Jurkat, Clone E6-1 (cell line): ENCODE data around the gene DDX10.

Experiments
- DNase-seq: peaks from one replicate; pipeline ENCODE4 v3.0.0-alpha.2; 2011; ENCODE audit warnings: low read depth, low spot score
- H3K4me3 ChIP-seq: 2 replicates; pipeline ENCODE4 v1.5.1; 2011; ENCODE audit warnings: mild to moderate bottlenecking, low read length, control low read depth, moderate library complexity

The DDX10 gene

DNA sequence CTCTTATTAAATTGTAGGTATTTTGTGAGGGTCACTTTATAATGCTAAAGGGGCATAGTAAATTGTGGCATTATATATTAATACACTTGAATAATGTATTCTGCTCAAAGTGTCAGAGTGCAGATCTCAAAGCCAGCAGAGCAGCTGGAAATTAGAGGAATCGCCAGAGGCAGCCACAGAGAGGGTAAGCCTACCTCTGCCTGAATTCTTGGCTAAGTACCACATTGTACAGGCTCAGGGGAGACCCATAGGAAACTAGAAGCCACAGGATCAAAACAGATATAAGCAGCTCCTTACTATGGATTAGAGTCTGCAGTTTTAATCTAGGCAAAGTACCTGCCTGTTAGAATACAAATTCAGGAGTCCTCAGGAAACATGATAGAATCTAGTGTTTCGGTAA lies 249.3 kb downstream of the DDX10 start:
- DNase-seq, result no peak
- H3K4me3 ChIP-seq, result no peak overlapping the region

DNA sequence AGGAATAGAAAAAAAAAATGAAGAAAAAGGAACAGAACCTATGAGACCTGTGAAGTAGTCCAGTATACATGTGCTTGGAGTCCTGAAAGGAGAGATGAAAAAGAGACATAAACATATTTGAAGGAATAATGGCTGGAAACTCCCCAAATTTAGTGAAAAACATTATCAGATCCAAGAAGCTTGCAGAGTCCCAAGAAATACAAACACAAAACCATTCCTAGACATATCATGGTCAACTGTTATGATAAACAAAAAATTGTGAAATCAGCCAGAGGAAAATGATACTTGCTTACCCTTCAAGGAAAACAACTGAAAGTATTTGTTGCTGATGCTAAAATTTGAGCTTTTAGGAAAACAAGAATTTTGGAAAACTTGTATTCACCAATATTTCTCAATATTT lies 250.1 kb downstream of the DDX10 start:
- DNase-seq, result no peak
- H3K4me3 ChIP-seq, result no peak overlapping the region

DNA sequence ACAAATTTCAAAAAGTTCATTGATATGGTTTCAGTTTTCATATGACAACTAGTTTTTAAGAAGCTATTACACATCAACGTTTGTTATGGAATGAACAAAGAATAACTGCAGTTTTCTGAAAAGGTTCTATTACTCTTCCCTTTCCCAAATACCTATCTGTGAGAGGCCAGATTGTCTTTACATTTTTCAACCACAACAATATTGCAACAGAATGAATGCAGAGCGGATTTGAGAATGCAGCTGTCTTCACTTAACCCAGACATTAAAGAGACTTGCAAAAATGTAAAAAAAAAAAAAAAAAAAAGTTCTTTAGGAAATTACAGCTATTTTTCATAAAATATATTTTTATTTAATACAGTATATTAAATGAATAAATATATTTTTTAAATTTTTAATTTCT lies 250.8 kb downstream of the DDX10 start:
- no peak overlapping the region for H3K4me3 ChIP-seq
- no peak for DNase-seq

DNA sequence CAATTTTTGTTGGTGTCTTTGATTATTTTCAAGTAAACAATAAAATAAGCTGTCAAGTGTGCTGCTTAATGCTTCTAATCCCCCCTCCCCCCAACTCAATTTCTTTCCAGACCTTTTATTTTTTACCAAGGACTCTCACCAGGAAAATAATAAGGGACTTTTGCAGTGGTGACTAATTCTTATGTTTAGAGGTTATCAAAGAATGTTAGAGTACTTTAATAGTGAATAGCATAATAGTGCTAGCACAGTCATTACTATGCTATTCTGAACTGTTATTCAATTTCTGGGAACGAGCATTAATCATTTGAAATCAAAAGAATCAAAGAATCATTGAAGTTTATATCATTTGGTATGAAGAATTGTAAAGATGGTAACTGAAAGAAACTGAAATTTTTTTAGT lies 251.4 kb downstream of the DDX10 start:
- DNase-seq, result no peak
- no peak overlapping the region for H3K4me3 ChIP-seq

DNA sequence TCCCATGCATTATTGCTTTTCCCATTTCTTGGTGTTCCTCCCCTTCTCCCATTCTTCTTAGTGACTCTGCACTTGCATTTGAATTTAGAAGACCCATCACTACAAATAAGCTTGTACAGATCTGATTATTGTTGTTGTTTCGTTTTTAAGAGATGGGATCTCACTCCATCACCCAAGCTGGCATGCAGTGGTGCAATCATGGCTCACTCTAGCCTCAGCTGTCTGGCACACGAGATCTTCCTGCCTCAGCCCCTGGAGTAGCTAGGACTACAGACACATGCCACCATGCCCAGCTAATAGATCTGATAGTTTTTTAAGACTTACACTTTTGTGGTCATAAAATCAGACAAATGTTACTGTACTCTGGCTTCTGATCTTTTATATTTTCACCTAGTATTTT lies 252.1 kb downstream of the DDX10 start:
- H3K4me3 ChIP-seq, result no peak overlapping the region
- no peak for DNase-seq

DNA sequence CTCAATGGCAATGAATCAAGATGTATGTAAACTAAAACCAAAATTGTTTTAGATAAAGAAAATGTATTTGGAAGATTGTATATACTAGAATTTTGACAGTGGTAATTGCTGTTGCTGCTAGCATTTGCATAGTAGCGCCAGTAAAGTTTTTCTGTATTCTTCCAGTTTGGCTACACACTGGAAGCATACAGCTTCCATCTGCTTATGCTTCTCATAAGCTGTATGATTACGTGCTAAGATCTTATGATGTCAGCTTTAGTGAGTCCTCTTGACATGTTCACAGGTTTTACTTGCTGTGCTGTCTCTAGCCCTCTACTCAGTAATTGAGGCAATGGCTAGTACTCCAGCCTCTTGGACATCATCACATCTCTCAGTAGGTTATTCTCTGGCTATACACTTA lies 256.3 kb downstream of the DDX10 start:
- no peak overlapping the region for H3K4me3 ChIP-seq
- no peak for DNase-seq

DNA sequence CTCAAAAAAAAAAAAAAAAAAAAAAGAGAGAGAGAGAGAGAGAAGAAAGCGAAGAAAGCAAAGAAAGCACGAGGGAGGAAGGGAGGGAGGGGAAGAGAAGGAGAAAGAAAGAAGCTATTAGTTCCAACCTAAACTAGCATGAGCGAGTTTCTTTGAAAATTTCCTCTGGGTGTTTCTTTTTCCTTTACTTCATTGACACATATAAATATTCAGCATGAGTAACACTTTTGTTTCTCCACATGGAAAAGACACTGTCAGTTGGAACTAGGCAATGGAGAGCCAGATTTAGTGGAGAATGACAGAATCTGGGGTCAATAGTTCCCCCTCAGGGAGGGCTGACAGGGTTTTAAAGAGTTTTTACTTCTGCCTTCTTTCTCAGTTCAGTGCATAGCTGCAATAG lies 257.4 kb downstream of the DDX10 start:
- H3K4me3 ChIP-seq, result no peak overlapping the region
- no peak for DNase-seq

DNA sequence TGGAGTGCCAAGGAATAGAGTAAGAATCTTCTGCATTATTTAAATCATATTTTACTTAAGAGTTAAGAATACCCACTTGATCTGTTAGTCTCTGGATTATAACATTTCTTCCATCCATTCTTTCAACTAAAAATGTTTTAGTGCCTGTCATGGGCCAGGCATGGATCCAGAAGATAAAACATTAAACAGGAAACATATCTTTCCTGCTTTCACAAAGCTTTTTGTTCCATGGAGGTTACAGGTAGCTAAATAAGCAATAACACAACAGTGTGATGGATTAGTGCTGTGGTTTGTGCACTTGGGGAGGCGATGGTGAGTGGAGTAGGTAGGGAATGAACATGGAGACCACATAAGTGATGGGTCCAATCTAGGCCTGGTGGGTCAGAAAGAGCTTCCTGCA lies 258.5 kb downstream of the DDX10 start:
- no peak for DNase-seq
- no peak overlapping the region for H3K4me3 ChIP-seq

DNA sequence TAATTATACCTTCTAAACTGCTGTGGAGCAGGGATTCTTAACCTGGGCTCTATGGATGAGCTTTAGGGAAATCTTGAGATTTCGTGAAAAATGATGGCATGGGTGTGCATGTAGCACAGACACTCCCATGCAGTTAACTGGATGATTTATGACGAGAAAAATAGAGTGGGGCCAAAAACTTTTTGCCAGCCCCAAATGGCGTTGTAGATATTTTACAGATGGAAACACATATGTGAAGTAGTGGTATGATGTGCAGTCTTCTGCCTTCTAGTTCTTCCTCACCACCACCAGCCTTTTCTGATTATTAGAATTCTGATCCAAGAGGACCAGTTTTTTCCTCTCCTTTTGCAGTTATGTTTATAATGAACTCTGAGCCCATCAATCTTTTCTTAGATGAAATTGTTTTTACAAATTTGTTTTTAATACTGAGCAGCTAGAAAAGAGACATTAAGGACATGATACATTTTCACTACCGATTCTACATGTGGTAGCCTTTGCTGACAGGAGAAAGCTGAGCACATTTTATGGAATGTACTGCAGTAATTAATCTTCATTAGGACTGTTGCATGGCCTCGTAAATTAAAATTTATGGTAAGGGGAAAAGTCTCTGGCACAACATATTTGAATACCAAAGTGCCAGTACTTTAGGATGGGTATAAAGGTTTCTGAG lies 261.4 kb downstream of the DDX10 start:
- H3K4me3 ChIP-seq, result no peak overlapping the region
- no peak for DNase-seq

DNA sequence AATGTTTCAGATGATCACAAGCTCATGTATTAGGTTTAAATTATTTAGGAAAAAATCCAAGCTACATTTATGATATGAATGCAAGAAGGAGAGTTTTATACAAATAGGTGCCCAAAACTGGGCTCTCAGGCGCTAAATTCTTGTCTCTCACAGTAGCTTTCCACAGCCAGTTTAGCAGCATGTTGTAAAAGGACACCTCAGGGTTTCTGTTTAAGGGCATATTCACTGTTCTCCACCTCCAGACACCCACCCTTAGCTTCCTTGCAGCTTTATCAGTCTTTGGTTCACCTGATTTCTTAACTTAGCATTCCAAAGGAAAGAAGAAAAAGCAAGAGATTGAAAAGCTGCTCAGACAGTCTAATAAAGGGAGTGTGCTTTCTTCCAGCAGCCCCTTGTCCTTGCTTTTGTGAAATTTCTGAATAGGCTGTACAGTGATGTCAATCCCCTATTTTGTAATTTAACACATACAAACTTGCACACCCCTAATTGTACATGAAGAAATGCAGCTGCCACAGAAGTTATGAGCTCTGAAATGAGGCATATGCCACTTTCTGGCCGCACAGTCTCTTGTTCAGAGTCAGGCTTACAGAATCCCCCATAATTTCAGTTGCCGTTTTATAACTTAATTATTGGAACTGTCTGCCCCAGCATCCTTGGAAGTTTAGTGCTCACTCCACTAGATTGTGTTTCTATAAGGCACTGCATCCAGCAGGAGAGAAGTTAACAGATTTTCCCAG lies 262.1 kb downstream of the DDX10 start:
- H3K4me3 ChIP-seq, result no peak overlapping the region
- DNase-seq, result no peak

DNA sequence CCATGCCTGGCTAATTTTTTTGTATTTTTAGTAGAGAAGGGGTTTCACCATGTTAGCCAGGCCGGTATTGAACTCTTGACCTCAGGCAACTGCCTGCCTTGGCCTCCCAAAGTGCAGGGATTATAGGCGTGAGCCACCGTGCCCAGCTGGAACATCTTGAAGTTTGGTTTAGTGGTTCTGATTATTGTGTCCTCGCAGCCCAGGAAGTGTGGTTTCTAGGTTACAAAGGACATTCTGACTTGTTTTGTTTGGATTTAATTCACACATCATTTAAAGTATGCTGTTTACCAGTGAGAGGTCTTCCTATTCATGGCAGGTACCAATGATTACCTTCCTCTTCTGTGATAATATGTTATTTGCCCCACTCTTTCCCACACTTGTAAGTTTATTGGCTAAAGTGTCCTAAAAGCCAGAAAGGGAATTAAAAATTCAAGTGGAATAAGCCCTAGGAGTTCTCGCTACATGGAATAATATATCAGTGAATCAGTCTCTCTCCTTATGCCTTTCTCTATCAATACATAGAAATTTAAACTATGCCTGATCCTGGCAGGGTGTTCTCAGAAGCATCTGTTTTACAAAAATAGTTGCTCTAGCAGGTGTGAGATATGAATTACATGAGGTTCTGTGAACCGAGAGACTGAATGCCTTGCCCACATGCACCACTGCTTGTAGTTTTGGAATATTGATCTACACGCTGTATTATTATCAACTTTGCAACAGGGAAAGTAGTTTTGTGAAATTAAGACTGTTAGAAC lies 263.1 kb downstream of the DDX10 start:
- DNase-seq, result no peak
- no peak overlapping the region for H3K4me3 ChIP-seq

DNA sequence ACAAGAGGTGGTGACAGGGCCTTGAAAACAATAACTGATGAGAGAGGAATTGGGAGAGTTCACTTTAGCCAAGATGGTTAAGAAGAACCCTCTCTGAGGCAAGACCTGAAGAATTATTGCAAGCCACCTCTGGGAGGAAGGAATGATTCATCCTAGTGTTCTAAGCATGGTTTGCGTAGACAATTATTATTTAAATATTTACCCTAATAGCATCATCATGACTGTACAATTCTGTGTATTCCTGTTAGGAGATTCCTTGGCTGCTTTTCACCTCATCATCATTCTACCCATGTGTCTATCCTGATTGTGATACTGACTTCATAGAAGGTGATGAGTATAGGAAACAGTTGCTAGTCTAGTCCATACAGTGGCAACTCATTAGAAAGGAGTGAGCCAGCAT lies 264.4 kb downstream of the DDX10 start:
- no peak overlapping the region for H3K4me3 ChIP-seq
- no peak for DNase-seq

DNA sequence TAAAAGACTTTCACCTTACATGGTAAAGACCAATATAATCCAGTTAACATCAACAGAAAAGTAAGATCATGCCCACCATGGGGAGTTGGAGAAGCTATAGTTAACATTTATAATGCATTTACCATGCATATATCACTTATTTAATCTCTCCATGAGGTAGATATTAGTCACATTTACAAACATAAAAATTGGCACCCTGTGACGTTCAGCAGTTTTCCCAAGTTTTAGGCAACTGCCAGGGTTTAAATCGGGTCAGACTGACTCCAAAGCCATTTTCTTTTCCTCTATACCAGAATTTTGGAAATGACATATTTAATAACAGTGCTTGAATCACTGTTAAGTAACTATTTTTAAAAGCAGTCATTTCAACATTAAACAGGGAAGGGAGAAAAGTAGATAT lies 266.3 kb downstream of the DDX10 start:
- no peak overlapping the region for H3K4me3 ChIP-seq
- DNase-seq, result no peak

DNA sequence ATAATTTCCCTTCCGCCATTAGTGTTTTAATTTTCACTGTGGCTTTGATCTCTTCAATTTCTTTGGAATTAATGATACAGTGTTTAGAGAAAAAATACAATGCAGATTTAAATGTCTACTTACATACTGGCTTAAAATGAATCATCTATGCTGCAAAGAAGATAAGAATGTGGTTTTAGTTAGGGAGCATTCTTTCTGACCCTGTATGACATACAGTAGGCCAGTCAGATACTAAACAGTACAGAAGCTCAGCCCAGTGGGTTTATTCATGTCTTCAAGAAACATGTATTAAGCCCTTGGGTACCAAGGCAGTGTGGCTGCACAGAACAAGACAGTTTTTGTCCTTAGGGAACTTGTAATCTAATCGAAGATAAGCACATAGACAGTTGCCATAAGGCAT lies 268.8 kb downstream of the DDX10 start:
- DNase-seq, result no peak
- H3K4me3 ChIP-seq, result no peak overlapping the region

DNA sequence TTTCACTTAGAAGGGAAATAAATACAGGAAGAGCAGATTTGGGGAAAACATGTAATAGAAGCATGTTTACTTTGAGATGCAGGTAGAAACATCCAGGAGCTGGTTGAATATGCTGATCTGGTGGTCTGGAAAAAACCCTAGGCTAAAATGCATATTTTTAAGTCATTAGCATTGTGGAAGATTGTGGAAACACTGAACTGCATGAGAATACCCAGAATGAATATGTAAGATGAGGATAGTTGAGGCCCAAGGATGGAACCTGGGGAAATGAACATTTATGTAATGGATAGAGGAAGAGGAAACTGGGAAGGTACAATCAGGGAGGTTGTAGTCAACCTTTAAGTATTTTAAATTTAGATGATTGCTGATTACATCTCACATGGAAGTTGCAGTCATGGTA lies 269.4 kb downstream of the DDX10 start:
- no peak overlapping the region for H3K4me3 ChIP-seq
- DNase-seq, result no peak

DNA sequence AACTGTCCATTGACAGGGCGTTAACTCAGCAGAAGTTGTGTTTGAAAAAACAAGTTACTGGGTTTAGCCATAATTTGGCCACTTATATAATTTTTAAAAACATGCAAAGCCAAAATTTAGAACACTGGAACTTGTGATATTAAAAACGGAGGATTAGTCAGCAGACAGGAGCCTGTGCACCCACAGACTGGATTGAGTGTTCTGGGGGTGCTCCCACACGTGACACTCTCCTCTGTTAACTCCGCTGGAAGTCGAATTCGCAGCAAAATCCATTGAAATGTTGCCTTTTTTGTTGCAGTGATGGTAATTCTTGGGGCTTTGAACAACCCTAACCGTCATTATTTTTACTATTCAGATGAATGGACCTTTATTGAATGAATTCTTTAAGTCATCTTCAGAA lies 269.8 kb downstream of the DDX10 start:
- DNase-seq, result no peak
- H3K4me3 ChIP-seq, result no peak overlapping the region

DNA sequence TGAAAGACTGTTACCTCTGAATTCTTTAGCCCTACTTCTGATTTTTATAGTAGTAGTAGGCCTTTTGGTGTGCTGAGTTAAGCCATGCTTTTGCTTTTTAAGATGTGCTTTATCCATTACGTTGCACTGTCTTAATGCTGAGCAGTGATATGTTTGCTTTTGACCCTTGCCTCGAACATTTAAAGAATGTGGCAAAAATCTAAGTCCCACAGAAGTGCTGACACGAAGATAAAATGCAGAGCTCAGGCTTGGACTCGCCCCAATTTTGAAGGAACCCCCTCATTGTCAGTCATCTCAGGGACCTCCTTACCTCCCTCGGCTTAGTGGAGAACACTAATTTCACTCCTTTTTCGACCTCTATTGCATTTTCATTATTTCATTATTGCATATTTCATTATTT lies 272.9 kb downstream of the DDX10 start:
- no peak for DNase-seq
- no peak overlapping the region for H3K4me3 ChIP-seq

DNA sequence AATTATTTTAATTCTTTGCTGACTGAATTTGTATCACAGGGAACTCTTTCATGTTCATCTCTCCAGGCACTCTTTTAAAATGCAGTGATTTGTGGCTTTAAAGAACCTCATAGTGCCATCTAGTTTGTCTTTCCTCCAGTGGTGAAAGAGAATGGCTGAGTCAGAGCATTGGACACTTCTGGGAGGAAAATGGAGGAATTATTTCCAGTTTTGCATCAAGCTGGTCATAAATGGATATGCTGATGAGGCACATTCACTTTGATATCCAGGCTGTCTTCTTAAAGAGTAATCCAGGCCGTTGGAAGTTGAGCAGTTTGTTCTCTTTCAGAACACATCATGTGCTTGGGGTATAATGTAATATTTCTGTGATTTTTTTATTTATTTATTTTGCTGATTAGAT lies 273.7 kb downstream of the DDX10 start:
- no peak overlapping the region for H3K4me3 ChIP-seq
- no peak for DNase-seq

DNA sequence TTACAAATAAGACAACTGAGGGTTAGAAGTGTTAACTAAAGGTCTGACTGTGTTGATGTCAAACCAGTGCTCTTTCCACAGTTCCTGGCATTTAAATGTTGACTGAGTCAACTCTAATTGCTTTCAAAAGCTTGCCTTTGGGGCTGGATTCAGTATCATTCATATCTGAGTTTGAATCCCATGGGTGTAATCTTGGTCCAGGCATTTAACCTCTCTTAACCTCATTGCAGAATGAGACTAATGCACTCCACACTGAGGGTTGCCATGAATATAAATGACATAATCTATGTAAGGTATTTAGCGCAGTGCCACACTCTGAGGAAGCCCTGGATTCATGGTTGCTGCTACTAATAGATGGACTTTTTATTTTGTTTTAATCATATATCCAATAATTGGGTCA lies 274.3 kb downstream of the DDX10 start:
- no peak for DNase-seq
- no peak overlapping the region for H3K4me3 ChIP-seq

DNA sequence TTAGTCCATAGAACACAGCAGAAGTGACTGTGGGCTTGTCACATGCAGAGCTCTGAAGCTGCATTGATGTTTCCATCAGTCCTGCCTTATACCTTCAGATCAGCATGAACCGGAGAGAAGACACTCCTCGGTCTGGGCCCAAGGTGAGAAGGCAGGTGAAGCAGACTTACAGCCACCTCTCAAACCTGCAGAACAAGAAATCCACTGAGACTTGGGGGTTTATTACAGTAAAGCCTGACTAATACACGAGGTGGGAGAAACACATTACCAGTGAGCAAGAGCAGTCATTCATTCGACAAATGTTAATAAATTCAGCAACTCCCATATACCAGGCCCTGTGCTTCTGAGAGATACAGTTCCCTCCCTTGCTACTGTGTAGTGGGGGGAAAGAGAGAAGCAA lies 279.0 kb downstream of the DDX10 start:
- no peak overlapping the region for H3K4me3 ChIP-seq
- no peak for DNase-seq
